Measurements from ENCODE around the gene OR5K4. TPM values are rescaled to one million over a fixed set of nuclear protein-coding genes. Genes with fewer than 3 reads are reported as not detected.

OR5K4 gene
- not detected for total RNA-seq

- H3K27me3 ChIP-seq, result no peaks in the 10 kb centered on the region
- no peaks in the 10 kb centered on the region for H3K9me3 ChIP-seq
- DNase-seq (ENCODE audit: extremely low spot score in 2 of 2), result no peak
- H3K4me1 ChIP-seq, result no peaks in the 10 kb centered on the region
- no peaks in the 10 kb centered on the region for H3K36me3 ChIP-seq
- no peak within 1 kb of the TSS for H3K4me3 ChIP-seq
- H3K27ac ChIP-seq, result no peak within 1 kb of the TSS
- intact Hi-C loops (cut with DNase I), result no loop called here
- TF ChIP-seq POLR2AphosphoS5 (IDR thresholded peaks at IDR 0.05; ENCODE audit: insufficient read depth in 1 of 2, low read depth in 1 of 2), result no peak
- TF ChIP-seq POLR2A (IDR thresholded peaks at IDR 0.05), result no peak
- TF ChIP-seq CTCF (IDR thresholded peaks at IDR 0.05), result no peak
These were observed at the start of gene OR5K4 for GRCh38 chr3:98353554-98353953. TSS of gene OR5K4 (plus strand) at chr3:98353854. CDS start at chr3:98353854, 0 bp downstream.

- intact Hi-C loops (cut with DNase I), result no loop called here
These were observed 31.6 kb upstream of the OR5K4 start for GRCh38 chr3:98322101-98322500.

GRCh38 chr3:98322686-98323085 is 31.0 kb upstream of the OR5K4 start:
- H3K4me3 ChIP-seq, result no peak overlapping the region
- no peaks in the 10 kb centered on the region for H3K9me3 ChIP-seq
- H3K4me1 ChIP-seq, result no peaks in the 10 kb centered on the region
- H3K27ac ChIP-seq, result no peak overlapping the region
- no peaks in the 10 kb centered on the region for H3K36me3 ChIP-seq
- intact Hi-C loops (cut with DNase I), result no loop called here
- no peaks in the 10 kb centered on the region for H3K27me3 ChIP-seq
- TF ChIP-seq POLR2A (IDR thresholded peaks at IDR 0.05) (no peak), CTCF (IDR thresholded peaks at IDR 0.05) (no peak), POLR2AphosphoS5 (IDR thresholded peaks at IDR 0.05; ENCODE audit: insufficient read depth in 1 of 2, low read depth in 1 of 2) (no peak)
- no peak for DNase-seq (ENCODE audit: extremely low spot score in 2 of 2)

More at GRCh38 chr3:98322101-98322500, 31.6 kb upstream of the OR5K4 start:
- no peaks in the 10 kb centered on the region for H3K36me3 ChIP-seq
- DNase-seq (ENCODE audit: extremely low spot score in 2 of 2), result no peak
- no peaks in the 10 kb centered on the region for H3K9me3 ChIP-seq
- no peak overlapping the region for H3K27ac ChIP-seq
- no peak for TF ChIP-seq POLR2A (IDR thresholded peaks at IDR 0.05)
- TF ChIP-seq POLR2AphosphoS5 (IDR thresholded peaks at IDR 0.05; ENCODE audit: insufficient read depth in 1 of 2, low read depth in 1 of 2), result no peak
- no peak for TF ChIP-seq CTCF (IDR thresholded peaks at IDR 0.05)
- H3K27me3 ChIP-seq, result no peaks in the 10 kb centered on the region
- no peaks in the 10 kb centered on the region for H3K4me1 ChIP-seq
- H3K4me3 ChIP-seq, result no peak overlapping the region

- Histone ChIP-seq H3K36me3 (no peaks in the 10 kb centered on the region), H3K9me3 (no peaks in the 10 kb centered on the region), H3K4me3 (no peak overlapping the region), H3K27ac (no peak overlapping the region), H3K27me3 (no peaks in the 10 kb centered on the region), H3K4me1 (no peaks in the 10 kb centered on the region)
- intact Hi-C loops (cut with DNase I), result no loop called here
- no peak for DNase-seq (ENCODE audit: extremely low spot score in 2 of 2)
- TF ChIP-seq POLR2A (IDR thresholded peaks at IDR 0.05), result no peak
- TF ChIP-seq POLR2AphosphoS5 (IDR thresholded peaks at IDR 0.05; ENCODE audit: insufficient read depth in 1 of 2, low read depth in 1 of 2), result no peak
- TF ChIP-seq CTCF (IDR thresholded peaks at IDR 0.05), result no peak
These were observed 30.2 kb upstream of the OR5K4 start for GRCh38 chr3:98323425-98323824.

- H3K27me3 ChIP-seq, result no peaks in the 10 kb centered on the region
- TF ChIP-seq CTCF (IDR thresholded peaks at IDR 0.05) (no peak), POLR2A (IDR thresholded peaks at IDR 0.05) (no peak), POLR2AphosphoS5 (IDR thresholded peaks at IDR 0.05; ENCODE audit: insufficient read depth in 1 of 2, low read depth in 1 of 2) (no peak)
- no peaks in the 10 kb centered on the region for H3K36me3 ChIP-seq
- no peak for DNase-seq (ENCODE audit: extremely low spot score in 2 of 2)
- H3K27ac ChIP-seq, result no peak overlapping the region
- H3K4me3 ChIP-seq, result no peak overlapping the region
- intact Hi-C loops (cut with DNase I), result no loop called here
- H3K4me1 ChIP-seq, result no peaks in the 10 kb centered on the region
- no peaks in the 10 kb centered on the region for H3K9me3 ChIP-seq
These were observed 28.6 kb upstream of the OR5K4 start for GRCh38 chr3:98325055-98325454.

Data from vagina (tissue), 2 donors.